ENCODE measurements around the gene BRD7.

DNA sequence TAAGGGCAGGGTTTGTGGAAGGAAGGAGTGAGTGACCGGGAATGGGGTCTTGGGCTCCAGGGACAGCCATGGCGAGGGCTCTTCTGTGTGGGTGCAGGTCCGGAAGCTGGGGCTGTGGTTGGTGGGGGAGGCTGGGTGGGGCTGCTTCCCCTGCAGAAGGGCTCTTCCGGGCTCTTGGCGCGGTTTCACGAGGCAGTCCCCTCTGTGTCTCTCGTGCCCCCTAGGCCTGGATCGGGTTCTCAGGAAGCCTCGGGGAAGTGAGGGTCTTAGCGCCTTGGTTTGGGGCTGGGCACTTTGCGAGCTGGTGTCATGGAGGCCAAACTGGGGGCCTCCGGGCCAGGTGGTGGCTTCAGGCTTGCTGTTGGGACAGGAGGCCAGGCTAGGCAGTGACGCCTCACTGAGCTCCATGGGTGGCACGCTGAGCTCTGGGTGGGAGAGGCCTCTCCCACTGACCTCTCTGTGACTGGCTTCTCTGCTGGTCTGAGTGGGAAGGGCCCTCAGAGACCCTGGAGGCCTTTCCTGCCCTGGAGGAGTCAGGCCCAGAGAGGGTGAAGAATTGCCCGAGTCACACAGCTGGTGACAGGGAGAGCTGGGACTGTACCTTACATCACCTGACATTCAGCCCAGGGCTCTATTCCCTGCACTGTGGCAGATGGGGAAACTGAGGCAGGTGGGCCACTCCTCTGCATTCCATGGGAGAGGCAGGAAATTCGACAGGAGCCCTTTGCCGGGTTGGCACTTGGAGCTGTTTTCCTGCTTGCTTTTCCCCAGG lies 94.3 kb downstream of the BRD7 start:
- TF ChIP-seq POLR2AphosphoS5 (IDR thresholded peaks at IDR 0.05; ENCODE audit: borderline replicate concordance, low read depth, low read length) (no peak), EZH2 (IDR thresholded peaks at IDR 0.05) (no peak)
